ENCODE data around the gene DDX11.
"Not testable (repeated sequence)": the region's sequence is repeated elsewhere in the genome, so short reads cannot be mapped to it uniquely, and the experiment has no call there.

Gene DDX11

DNA sequence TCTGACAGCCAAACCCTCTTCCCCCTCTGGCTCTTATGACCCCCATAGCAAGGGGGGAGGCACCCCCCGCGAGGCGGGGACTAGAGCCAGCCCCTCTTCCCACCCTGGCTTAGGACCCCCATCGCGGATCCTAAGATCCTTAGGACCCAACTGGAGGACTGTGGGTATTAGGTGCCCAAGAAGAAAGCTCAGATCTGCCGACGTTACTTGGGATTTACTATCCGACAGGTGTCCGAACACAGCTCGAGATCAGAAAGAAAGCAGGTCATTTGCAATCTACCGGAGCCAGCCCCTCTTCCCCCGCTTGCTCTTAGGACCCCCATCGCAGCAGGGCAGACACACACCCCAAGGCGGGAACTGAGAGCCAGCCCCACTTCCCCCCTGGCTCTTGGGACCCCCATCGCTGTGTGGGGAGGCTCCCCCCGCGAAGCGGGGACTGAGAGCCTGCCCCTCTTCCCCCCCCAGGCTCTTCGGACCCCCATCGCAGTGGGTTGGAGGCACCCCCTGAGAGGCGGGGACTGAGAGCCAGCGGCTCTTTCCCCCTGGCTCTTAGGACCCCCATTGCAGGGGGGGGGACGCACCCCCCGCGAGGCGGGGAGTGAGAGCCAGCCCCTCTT, 46.8 kb downstream of the DDX11 start:
- no peaks in the 10 kb centered on the region for H3K36me3 ChIP-seq (ENCODE audit: control insufficient read depth in 2 of 2, insufficient read depth in 1 of 2, low read length in 2 of 2)
- POLR2A ChIA-PET, result no interaction called here

DNA sequence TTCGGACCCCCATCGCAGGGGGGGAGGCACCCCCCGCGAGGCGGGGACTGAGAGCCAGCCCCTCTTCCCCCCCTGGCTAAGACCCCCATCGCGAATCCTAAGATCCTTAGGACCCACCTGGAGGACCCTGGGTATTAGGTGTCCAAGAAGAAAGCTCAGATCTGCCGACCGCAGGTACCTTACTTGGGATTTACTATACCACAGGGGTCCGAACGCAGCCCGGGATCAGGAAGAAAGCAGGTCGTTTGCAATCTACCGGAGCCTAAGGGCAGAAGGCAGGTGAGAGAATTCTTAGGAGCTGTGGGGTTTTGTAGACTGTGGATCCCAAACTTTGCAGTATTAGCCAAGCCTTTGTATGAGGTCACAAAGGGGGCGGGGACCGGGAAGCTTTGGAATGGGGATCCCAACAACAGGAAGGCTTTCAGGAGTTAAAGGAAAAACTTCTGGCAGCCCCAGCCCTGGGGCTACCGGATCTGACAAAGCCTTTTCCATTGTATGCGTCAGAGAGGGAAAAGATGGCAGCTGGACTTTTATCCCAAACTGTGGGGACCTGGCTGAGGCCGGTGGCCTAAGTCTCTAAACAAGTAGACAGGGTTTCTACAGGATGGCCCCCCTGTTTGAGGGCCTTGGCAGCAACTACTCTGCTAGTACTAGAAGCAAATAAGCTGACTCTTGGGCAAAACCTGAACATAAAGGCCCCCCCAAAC, 47.5 kb downstream of the DDX11 start:
- H3K27ac ChIP-seq (ENCODE audit: extremely low read depth, low read depth, low read length); H3K36me3 ChIP-seq (ENCODE audit: control insufficient read depth in 2 of 2, insufficient read depth in 1 of 2, low read length in 2 of 2); H3K4me3 ChIP-seq (ENCODE audit: low read depth, low read length); CTCF ChIA-PET; POLR2A ChIA-PET; H3K4me1 ChIP-seq (ENCODE audit: control insufficient read depth, insufficient read depth, low read length); H3K9me3 ChIP-seq (ENCODE audit: control insufficient read depth, insufficient read depth, low read depth, low read length): not testable (repeated sequence)

More for the DNA sequence above, 46.8 kb downstream of the DDX11 start:
- no peak for TF ChIP-seq ZNF596 (tag by site-specific recombination; IDR thresholded peaks at IDR 0.05)
- TF ChIP-seq GLIS2 (tag by site-specific recombination; IDR thresholded peaks at IDR 0.05), result 0 out of 2 replicates have a peak, but pooled peaks have one; percentile 9
- Histone ChIP-seq H3K27ac (ENCODE audit: extremely low read depth, low read depth, low read length) (no peak overlapping the region), H3K4me1 (ENCODE audit: control insufficient read depth, insufficient read depth, low read length) (peaks cover 2% of the 10 kb centered on the region; the same call in 1 of the 2 replicates), H3K4me3 (ENCODE audit: low read depth, low read length) (no peak overlapping the region), H3K9me3 (ENCODE audit: control insufficient read depth, insufficient read depth, low read depth, low read length) (no peaks in the 10 kb centered on the region)
- CTCF ChIA-PET, result interaction anchor here (0.6 kb wide), 1 partner anchor 141 kb away, joined by 4 read pairs; no protein-coding TSS in a partner anchor

DNA sequence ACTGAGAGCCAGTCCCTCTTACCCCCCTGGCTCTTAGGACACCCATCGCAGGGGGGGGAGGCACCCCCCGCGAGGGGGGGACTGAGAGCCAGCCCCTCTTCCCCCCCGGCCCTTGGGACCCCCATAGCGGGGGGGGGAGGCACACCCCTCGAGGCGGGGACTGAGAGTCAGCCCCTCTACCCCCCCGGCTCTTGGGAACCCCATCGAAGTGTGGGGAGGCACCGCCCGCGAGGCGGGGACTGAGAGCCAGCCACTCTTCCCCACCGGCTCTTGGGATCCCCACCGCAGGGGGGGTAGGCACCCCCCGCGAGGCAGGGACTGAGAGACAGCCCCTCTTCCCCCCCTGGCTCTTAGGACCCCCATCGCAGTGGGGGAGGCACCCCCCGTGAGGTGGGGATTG, 48.8 kb downstream of the DDX11 start:
- Histone ChIP-seq H3K4me3 (ENCODE audit: low read depth, low read length) (no peak overlapping the region), H3K9me3 (ENCODE audit: control insufficient read depth, insufficient read depth, low read depth, low read length) (no peaks in the 10 kb centered on the region), H3K4me1 (ENCODE audit: control insufficient read depth, insufficient read depth, low read length) (peaks cover 2% of the 10 kb centered on the region; the same call in 1 of the 2 replicates), H3K27ac (ENCODE audit: extremely low read depth, low read depth, low read length) (no peak overlapping the region), H3K36me3 (ENCODE audit: control insufficient read depth in 2 of 2, insufficient read depth in 1 of 2, low read length in 2 of 2) (no peaks in the 10 kb centered on the region)
- CTCF ChIA-PET, result no interaction called here
- TF ChIP-seq ZXDB (tag by site-specific recombination; IDR thresholded peaks at IDR 0.05) (no peak), ZNF239 (tag by site-specific recombination; IDR thresholded peaks at IDR 0.05) (no peak), CTCF (tag by site-specific recombination; IDR thresholded peaks at IDR 0.05) (no peak)
- POLR2A ChIA-PET, result no interaction called here

DNA sequence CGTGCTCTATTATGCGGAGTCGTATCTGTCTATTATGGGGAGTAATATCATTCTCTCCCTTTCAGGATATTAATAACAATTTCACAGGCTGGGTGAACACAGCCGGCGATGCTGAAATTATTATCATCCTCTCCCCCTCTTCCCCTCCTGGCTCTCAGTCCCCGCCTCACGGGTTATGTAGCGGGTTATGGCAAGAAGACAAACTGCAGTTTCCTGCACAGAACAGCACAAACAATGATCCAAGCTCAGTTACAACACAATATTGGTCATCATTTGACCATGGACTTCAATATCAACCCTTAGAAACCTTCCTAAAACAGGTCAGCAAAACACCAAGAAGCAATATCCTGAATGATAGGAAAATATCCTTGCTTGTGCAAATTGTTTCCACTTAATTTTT, 50.5 kb downstream of the DDX11 start:
- H3K27ac ChIP-seq (ENCODE audit: extremely low read depth, low read depth, low read length); H3K36me3 ChIP-seq (ENCODE audit: control insufficient read depth in 2 of 2, insufficient read depth in 1 of 2, low read length in 2 of 2); H3K4me3 ChIP-seq (ENCODE audit: low read depth, low read length); H3K9me3 ChIP-seq (ENCODE audit: control insufficient read depth, insufficient read depth, low read depth, low read length); CTCF ChIA-PET; H3K4me1 ChIP-seq (ENCODE audit: control insufficient read depth, insufficient read depth, low read length); POLR2A ChIA-PET: not testable (repeated sequence)

DNA sequence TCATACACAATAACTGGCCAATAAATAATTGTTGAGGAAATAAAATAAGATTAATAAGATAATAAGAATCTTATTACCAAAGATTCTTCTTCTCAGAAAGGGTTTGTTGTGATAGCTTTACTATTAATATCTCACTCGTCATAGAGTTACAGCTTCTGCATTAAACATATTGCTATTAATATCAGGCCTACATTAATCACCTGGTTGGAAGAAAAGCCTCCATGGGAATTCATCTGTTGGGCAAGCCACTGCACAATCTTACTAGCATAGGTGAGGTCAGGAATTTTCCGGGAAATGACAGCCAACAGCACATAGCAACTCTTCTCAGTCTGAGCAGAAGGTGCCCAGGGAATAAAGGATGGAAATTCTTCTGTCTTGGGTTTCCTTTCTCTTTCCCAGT, 51.5 kb downstream of the DDX11 start:
- H3K27ac ChIP-seq (ENCODE audit: extremely low read depth, low read depth, low read length); H3K4me1 ChIP-seq (ENCODE audit: control insufficient read depth, insufficient read depth, low read length); H3K36me3 ChIP-seq (ENCODE audit: control insufficient read depth in 2 of 2, insufficient read depth in 1 of 2, low read length in 2 of 2); H3K4me3 ChIP-seq (ENCODE audit: low read depth, low read length); POLR2A ChIA-PET; H3K9me3 ChIP-seq (ENCODE audit: control insufficient read depth, insufficient read depth, low read depth, low read length); CTCF ChIA-PET: not testable (repeated sequence)

DNA sequence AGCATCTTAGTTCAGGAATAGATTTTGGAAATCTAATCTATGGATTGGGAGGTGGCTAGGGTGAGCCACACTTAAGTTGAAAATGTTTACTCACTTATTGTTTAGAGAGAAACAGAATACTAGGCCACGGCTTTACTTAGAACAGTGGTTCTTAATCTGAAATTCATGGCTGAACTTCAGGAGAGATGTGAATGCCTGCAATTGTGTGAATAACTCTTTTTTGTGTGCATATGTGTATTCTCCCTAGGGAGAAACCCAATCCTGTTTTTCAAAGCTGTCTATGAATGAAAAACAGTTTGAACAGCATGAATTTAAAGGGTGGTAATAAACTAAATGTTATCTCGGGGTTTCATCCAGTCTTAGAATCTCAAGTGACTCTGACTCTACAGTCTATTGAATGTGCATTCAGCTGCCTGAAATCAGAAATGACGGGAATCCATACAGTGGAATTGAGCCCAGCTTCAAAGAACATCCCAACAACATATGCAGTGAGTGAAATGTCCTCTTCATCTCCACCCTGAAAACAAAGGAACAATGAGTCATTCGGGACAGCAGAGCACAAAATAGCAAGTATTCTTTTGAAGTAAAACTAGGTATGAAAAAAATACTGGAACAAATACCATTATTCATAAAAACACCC, 53.7 kb downstream of the DDX11 start:
- H3K9me3 ChIP-seq (ENCODE audit: control insufficient read depth, insufficient read depth, low read depth, low read length); H3K27ac ChIP-seq (ENCODE audit: extremely low read depth, low read depth, low read length); POLR2A ChIA-PET; H3K36me3 ChIP-seq (ENCODE audit: control insufficient read depth in 2 of 2, insufficient read depth in 1 of 2, low read length in 2 of 2); H3K4me3 ChIP-seq (ENCODE audit: low read depth, low read length); CTCF ChIA-PET; H3K4me1 ChIP-seq (ENCODE audit: control insufficient read depth, insufficient read depth, low read length): not testable (repeated sequence)

GRCh38 chr12:31136581-31136980, 62.9 kb downstream of the DDX11 start:
- POLR2A ChIA-PET, result not testable (repeated sequence)

DNA sequence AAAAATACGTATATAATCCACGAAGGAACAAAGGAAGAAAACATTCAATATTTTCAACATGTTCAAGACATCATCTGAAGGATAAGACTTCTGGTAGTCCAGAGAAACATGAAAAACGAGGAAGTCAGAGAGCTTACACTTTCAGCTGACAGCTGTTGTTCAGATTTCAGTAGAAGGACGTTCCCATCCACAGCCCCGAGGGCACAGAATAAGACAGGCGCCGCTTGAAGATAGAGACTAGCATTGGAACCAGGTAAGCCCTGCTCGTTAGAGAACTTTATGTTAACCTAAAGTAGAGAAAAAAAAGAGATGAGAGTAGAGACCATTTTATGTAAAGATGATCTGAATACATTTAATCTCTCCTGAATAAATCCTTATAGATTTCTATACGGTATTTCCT, 71.1 kb downstream of the DDX11 start:
- H3K36me3 ChIP-seq (ENCODE audit: control insufficient read depth in 2 of 2, insufficient read depth in 1 of 2, low read length in 2 of 2); H3K4me3 ChIP-seq (ENCODE audit: low read depth, low read length); H3K9me3 ChIP-seq (ENCODE audit: control insufficient read depth, insufficient read depth, low read depth, low read length); POLR2A ChIA-PET; CTCF ChIA-PET; H3K27ac ChIP-seq (ENCODE audit: extremely low read depth, low read depth, low read length); H3K4me1 ChIP-seq (ENCODE audit: control insufficient read depth, insufficient read depth, low read length): not testable (repeated sequence)

More at GRCh38 chr12:31136581-31136980, 62.9 kb downstream of the DDX11 start:
- CTCF ChIA-PET; H3K4me1 ChIP-seq (ENCODE audit: control insufficient read depth, insufficient read depth, low read length); H3K27ac ChIP-seq (ENCODE audit: extremely low read depth, low read depth, low read length); H3K4me3 ChIP-seq (ENCODE audit: low read depth, low read length); H3K9me3 ChIP-seq (ENCODE audit: control insufficient read depth, insufficient read depth, low read depth, low read length); H3K36me3 ChIP-seq (ENCODE audit: control insufficient read depth in 2 of 2, insufficient read depth in 1 of 2, low read length in 2 of 2): not testable (repeated sequence)

GRCh38 chr12:31145296-31145695, 71.6 kb downstream of the DDX11 start:
- POLR2A ChIA-PET, result not testable (repeated sequence)

More at GRCh38 chr12:31145296-31145695, 71.6 kb downstream of the DDX11 start:
- H3K4me1 ChIP-seq (ENCODE audit: control insufficient read depth, insufficient read depth, low read length); H3K36me3 ChIP-seq (ENCODE audit: control insufficient read depth in 2 of 2, insufficient read depth in 1 of 2, low read length in 2 of 2); H3K9me3 ChIP-seq (ENCODE audit: control insufficient read depth, insufficient read depth, low read depth, low read length); H3K4me3 ChIP-seq (ENCODE audit: low read depth, low read length); H3K27ac ChIP-seq (ENCODE audit: extremely low read depth, low read depth, low read length); CTCF ChIA-PET: not testable (repeated sequence)

All from HEK293 (cell line).